Mesodermal cell (in vitro differentiated cells): ENCODE measurements around the gene ALDH9A1. TPM values are rescaled to one million over a fixed set of nuclear protein-coding genes. Genes with fewer than 3 reads are reported as not detected.
"Not testable (repeated sequence)": the region's sequence is repeated elsewhere in the genome, so short reads cannot be mapped to it uniquely, and the experiment has no call there.

Experiments
- H3K27ac ChIP-seq: 2 replicates; pipeline ENCODE4 v1.7.0; 2013; ENCODE audit warnings: mild to moderate bottlenecking, low read depth, low read length, moderate library complexity; ENCODE audit not compliant: severe bottlenecking
- H3K36me3 ChIP-seq: 2 replicates; pipeline ENCODE4 v1.7.1; 2013; ENCODE audit warnings: mild to moderate bottlenecking, low read length, moderate library complexity; ENCODE audit not compliant: control insufficient read depth, insufficient read depth
- H3K4me1 ChIP-seq: one replicate; pipeline ENCODE4 v1.7.1; 2013; ENCODE audit warnings: mild to moderate bottlenecking, low read length; ENCODE audit not compliant: insufficient read depth, control insufficient read depth, poor library complexity, severe bottlenecking
- H3K4me3 ChIP-seq: 2 replicates; pipeline ENCODE4 v1.7.0; 2013; ENCODE audit warnings: low read length, control low read depth, mild to moderate bottlenecking; ENCODE audit not compliant: insufficient read depth, poor library complexity, severe bottlenecking; ENCODE audit errors: extremely low read depth
- H3K9me3 ChIP-seq: 2 replicates; pipeline ENCODE4 v1.7.1; 2013; ENCODE audit warnings: mild to moderate bottlenecking, low read length, moderate library complexity; ENCODE audit not compliant: control insufficient read depth
- WGBS, 2 experiments: methylation state at CpG; one replicate each; pipeline ENCODE4 v1.1.5; 2013; ENCODE audit warnings: missing lambda C conversion rate in 2 of 2; ENCODE audit not compliant: insufficient coverage in 2 of 2; 5-methylcytosine and 5-hydroxymethylcytosine counted together
- polyA plus RNA-seq, 2 experiments: library from polyadenylated mRNA; stranded (reverse); fragments of 50-300 nt; gene quantifications; one replicate each; pipeline ENCODE4 v1.2.3, GENCODE V29; 2013

ALDH9A1 gene
- polyA plus RNA-seq (2013, experiment 1 of 2), result 50.4 TPM
- 48.6 TPM for polyA plus RNA-seq (2013, experiment 2 of 2)

- peak within 1 kb of the TSS; percentile 81 for H3K4me3 ChIP-seq
- H3K27ac ChIP-seq, result peak within 1 kb of the TSS; percentile 96
- 1% methylated on average over 34 to 48 of the region's 65 CpGs for WGBS, 2 experiments
- H3K9me3 ChIP-seq, result no peaks in the 10 kb centered on the region
- no peaks in the 10 kb centered on the region for H3K4me1 ChIP-seq
- H3K36me3 ChIP-seq, result peaks cover 12% of the 10 kb centered on the region
These were observed at the start of gene ALDH9A1 for GRCh38 chr1:165697881-165698760. TSS of gene ALDH9A1 (minus strand) at chr1:165698562. CDS start at chr1:165698558, 4 bp downstream.

- no peaks in the 10 kb centered on the region for H3K9me3 ChIP-seq
- no peak overlapping the region for H3K4me3 ChIP-seq
- H3K4me1 ChIP-seq, result no peaks in the 10 kb centered on the region
- peaks cover 29% of the 10 kb centered on the region for H3K36me3 ChIP-seq
- H3K27ac ChIP-seq, result no peak overlapping the region
- WGBS, 2 experiments, result 95% methylated on average over 4 to 7 of the region's 9 CpGs
These were observed 49.5 kb upstream of the ALDH9A1 start for GRCh38 chr1:165747632-165748447.

GRCh38 chr1:165744913-165745312 is 46.6 kb upstream of the ALDH9A1 start:
- 89 to 100% methylated on average over 1 of the region's 1 CpG for WGBS, 2 experiments
- not testable (repeated sequence) for H3K4me3 ChIP-seq, H3K4me1 ChIP-seq, H3K27ac ChIP-seq, H3K9me3 ChIP-seq
- H3K36me3 ChIP-seq, result peaks cover 42% of the 10 kb centered on the region

GRCh38 chr1:165742194-165742593 is 43.8 kb upstream of the ALDH9A1 start:
- peaks cover 50% of the 10 kb centered on the region for H3K36me3 ChIP-seq
- no peak overlapping the region for H3K4me3 ChIP-seq
- no peak overlapping the region for H3K27ac ChIP-seq
- H3K9me3 ChIP-seq, result no peaks in the 10 kb centered on the region
- H3K4me1 ChIP-seq, result no peaks in the 10 kb centered on the region
- WGBS, 2 experiments, result 91 to 97% methylated on average over 6 to 8 of the region's 8 CpGs

GRCh38 chr1:165738794-165739193 is 40.4 kb upstream of the ALDH9A1 start:
- Histone ChIP-seq H3K27ac (no peak overlapping the region), H3K9me3 (no peaks in the 10 kb centered on the region), H3K36me3 (peaks cover 60% of the 10 kb centered on the region), H3K4me3 (no peak overlapping the region), H3K4me1 (no peaks in the 10 kb centered on the region)
- no CpG with 5 or more reads among the region's 1 CpG for WGBS, 2 experiments

- Histone ChIP-seq H3K36me3 (peaks cover 47% of the 10 kb centered on the region), H3K27ac (no peak overlapping the region), H3K9me3 (no peaks in the 10 kb centered on the region), H3K4me1 (no peaks in the 10 kb centered on the region), H3K4me3 (no peak overlapping the region)
These were observed 38.8 kb upstream of the ALDH9A1 start for GRCh38 chr1:165737196-165737595.

GRCh38 chr1:165734906-165735305 is 36.5 kb upstream of the ALDH9A1 start:
- no peak overlapping the region for H3K27ac ChIP-seq
- H3K9me3 ChIP-seq, result no peaks in the 10 kb centered on the region
- no peaks in the 10 kb centered on the region for H3K4me1 ChIP-seq
- WGBS, 2 experiments, result no CpG with 5 or more reads among the region's 3 CpGs
- no peak overlapping the region for H3K4me3 ChIP-seq
- peaks cover 39% of the 10 kb centered on the region for H3K36me3 ChIP-seq

GRCh38 chr1:165726841-165727240 is 28.5 kb upstream of the ALDH9A1 start:
- no peak overlapping the region for H3K27ac ChIP-seq
- H3K9me3 ChIP-seq, result no peaks in the 10 kb centered on the region
- no CpG with 5 or more reads among the region's 2 CpGs for WGBS, 2 experiments
- H3K4me3 ChIP-seq, result no peak overlapping the region
- H3K36me3 ChIP-seq, result peaks cover 34% of the 10 kb centered on the region
- no peaks in the 10 kb centered on the region for H3K4me1 ChIP-seq

- no peaks in the 10 kb centered on the region for H3K9me3 ChIP-seq
- no CpG with 5 or more reads among the region's 2 CpGs for WGBS, 2 experiments
- no peak overlapping the region for H3K27ac ChIP-seq
- H3K4me3 ChIP-seq, result no peak overlapping the region
- peaks cover 33% of the 10 kb centered on the region for H3K36me3 ChIP-seq
- no peaks in the 10 kb centered on the region for H3K4me1 ChIP-seq
These were observed 27.8 kb upstream of the ALDH9A1 start for GRCh38 chr1:165726169-165726568.

- WGBS, 2 experiments, result 55% methylated on average over 1 of the region's 4 CpGs; no CpG with 5 or more reads in 1 of the 2 experiments
- no peaks in the 10 kb centered on the region for H3K4me1 ChIP-seq
- H3K9me3 ChIP-seq, result no peaks in the 10 kb centered on the region
- H3K36me3 ChIP-seq, result no peaks in the 10 kb centered on the region
- no peak overlapping the region for H3K4me3 ChIP-seq
- no peak overlapping the region for H3K27ac ChIP-seq
These were observed 19.7 kb upstream of the ALDH9A1 start for GRCh38 chr1:165717918-165718515.
